GM18502 (cell line): ENCODE results near the gene P2RY8.
A peak's percentile ranks its signal among the peaks of the same experiment; 100 is the strongest.
"Not testable (repeated sequence)": the region's sequence is repeated elsewhere in the genome, so short reads cannot be mapped to it uniquely, and the experiment has no call there.

ENCODE experiments used
- ATAC-seq: cut with Tn5 transposase; IDR thresholded peaks from one replicate; pipeline ENCODE4 v1.9.1; 2021; ENCODE audit warnings: mild to moderate bottlenecking; ENCODE audit not compliant: unreplicated experiment, poor library complexity

P2RY8 gene

DNA sequence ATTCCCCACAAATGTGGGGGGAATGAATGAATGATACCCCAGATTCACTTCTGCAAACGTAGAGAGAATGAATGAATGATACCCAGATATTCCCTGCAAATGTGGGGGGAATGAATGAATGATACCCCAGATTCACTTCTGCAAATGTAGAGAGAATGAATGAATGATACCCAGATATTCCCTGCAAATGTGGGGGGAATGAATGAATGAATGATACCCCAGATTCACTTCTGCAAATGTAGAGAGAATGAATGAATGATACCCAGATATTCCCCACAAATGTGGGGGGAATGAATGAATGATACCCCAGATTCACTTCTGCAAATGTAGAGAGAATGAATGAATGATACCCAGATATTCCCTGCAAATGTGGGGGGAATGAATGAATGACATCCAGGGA, 46.3 kb downstream of the P2RY8 start:
- ATAC-seq, result not testable (repeated sequence)

DNA sequence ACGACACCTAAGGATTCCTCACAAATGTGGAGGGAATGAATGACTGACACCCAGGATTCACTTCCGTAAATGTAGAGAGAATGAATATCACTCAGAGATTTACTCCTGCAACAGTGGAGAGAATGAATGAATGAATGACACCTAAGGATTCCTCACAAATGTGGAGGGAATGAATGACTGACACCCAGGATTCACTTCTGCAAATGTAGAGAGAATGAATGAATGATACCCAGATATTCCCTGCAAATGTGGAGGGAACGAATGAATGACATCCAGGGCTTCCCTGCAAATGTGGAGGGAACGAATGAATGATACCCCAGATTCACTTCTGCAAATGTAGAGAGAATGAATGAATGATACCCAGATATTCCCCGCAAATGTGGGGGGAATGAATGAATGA, 47.6 kb downstream of the P2RY8 start:
- not testable (repeated sequence) for ATAC-seq

DNA sequence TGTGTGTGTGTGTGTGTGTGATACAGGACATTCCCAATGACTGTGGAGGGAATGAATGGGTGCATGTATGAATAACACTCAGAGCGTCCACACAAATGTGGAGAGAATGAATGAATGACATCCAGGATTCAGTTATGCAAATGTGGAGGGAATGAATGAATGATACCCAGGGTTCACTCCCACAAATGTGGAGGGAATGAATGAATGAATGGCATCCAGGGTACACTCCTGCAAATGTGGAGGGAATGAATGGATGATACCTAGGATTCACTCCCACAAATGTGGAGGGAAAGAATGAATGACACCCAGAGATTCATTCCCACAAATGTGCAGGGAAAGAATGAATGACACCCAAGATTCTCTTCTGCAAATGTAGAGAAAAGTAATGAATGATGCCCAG, 48.2 kb downstream of the P2RY8 start:
- no peak for ATAC-seq

DNA sequence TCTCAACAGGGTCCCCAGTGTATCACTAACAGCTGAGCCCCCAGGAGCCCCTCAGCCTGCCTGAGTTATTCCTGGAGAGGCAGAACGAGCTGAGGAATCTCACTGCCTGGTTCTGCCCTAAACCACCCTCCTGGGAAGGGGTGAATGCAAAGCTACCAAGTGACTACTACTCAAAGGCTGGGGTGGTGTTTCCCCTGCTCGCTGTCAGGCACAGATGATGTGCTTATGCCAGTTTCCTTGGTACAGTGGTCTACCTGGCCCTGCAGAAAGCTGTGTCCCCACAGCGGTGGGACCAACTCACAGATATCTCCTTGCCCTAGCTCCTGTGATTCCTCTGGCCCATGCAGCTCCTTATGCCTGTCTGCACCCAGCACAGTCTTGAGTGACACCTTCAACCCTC, 48.8 kb downstream of the P2RY8 start:
- no peak for ATAC-seq

DNA sequence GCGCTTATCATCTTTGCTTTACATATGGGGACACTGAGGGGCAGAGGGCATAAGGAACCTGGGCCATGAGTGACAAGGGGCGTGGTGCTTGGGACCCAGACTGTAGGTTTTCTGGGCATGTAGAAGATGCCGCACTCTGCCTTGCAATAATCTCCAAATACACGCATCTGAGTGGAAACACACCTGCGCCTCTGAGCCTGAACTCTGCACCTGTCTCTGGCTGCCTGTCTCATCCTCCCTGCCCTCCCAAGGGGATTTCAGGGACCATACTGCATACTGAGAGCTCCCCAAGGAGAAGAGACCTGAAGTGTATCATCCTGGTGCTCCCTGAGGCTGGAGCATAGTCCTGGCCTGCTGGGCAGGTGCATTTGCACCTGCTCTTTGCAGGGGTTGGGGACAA, 49.6 kb downstream of the P2RY8 start:
- ATAC-seq, result no peak

DNA sequence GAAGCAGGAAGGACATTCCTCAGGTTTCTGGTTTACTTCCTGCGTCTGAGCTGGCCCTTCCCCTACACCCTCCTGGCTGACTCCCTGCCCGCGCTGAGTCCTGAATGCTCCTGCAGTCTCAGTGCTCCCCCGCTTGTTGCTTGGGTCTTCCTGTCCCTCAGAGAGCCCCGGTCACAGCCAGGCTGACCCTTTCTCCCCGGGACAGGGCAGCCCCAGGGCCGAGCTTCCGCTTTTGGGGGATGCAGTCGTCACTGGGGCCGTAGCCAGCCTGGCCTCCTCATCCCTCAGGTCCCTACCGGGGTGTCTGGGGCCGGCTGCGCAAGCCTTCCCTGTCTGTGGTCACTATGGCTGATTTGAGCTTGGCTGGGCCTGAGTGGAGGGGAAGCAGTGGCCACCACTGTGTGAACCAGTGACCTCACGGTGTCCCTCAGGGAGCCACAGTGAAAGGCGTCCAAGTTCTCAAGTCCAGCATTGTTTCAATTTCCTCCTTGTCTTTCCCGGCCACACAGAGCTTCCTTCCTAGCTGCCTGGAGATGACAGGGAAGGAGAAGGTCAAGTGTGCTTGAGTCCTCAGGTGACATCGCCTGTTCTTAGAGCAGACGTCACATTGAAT, 50.1 kb downstream of the P2RY8 start:
- ATAC-seq, result no peak

DNA sequence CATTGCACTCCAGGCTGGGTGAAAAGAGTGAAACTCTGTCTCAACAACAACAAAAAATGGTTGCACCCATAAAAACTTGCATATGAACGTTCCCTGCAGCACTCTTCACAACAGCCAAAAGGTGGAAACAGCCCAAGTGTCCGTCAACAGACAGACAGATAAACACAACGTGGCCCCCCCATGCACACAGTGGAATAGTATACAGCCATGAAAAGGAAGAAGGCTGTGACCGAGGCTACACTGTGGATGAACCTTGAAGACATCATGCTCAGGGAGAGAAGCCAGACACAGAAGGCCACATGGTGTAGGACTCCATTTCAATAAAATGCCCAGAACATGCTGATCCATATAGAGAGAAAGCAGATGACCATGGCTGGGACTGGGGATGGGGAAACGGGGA, 50.8 kb downstream of the P2RY8 start:
- no peak for ATAC-seq

DNA sequence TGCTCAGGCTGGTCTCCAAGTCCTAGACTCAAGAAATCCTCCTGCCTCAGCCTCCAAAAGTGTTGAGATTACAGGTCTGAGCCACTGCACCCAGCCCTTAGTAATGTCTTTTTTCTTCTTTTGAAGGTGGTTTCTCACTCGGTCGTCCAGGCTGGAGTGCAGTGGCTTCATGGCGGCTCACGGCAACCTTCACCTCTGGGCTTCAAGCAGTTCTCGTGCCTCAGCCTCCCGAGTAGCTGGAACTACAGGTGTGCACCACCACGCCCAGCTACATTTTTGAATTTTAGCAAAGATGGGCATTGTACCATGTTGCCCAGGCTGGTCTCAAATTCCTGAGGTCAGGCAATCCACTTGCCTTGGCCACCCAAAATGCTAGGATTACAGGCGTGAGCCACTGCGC, 52.0 kb downstream of the P2RY8 start:
- ATAC-seq, result no peak

DNA sequence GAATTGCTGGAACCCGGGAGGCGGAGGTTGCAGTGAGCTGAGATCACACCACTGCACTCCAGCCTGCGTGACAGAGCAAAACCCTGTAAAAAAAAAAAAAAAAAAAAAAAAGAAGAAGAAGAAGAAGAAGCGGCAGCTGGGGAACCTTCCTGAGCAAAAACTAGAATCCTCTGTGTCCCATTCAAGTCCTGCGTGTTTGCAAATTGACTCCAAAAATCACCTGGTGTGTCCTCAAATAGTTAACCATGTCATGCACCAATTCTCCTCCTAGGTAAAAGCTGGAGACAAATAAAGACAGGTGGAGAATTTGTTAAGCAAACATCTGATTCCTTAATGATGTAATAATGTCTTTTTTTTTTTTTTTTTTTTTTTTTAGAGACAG, 52.4 kb downstream of the P2RY8 start:
- ATAC-seq, result no peak

DNA sequence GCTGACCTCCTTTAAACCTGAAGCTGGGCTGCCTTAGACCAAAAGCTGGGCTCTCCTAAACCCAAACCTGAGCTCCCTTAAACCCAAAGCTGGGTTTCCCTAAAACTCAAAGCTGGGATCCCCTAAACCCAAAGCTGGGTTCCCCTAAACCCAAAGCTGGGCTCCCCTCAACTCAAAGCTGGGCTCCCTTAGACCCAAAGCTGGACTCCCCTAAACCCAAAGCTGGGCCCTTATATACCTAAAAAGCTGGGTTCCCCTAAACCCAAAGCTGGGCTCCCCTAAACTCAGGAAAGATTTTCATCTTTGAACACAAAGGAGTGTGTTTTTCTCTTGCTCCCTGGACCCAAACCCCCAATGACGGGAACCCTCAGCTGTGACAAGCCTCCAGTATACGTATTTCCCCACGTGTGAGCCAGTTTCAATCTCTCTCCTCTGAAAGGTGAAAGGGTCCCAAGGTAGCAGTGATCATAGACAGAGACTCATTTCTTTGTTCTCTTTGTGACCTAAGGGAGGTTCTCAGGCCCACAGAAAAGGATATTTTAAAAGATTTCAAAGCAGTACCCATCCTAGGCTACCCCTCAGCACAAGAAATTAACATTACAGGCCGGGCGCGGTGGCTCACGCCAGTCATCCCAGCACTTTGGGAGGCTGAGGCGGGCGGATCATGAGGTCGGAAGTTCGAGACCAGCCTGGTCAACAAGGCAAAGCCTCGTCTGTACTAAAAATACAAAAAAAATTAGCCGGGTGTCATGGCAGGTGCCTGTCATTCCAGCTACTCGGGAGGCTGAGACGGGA, 52.9 kb downstream of the P2RY8 start:
- peak; percentile 58 for ATAC-seq

DNA sequence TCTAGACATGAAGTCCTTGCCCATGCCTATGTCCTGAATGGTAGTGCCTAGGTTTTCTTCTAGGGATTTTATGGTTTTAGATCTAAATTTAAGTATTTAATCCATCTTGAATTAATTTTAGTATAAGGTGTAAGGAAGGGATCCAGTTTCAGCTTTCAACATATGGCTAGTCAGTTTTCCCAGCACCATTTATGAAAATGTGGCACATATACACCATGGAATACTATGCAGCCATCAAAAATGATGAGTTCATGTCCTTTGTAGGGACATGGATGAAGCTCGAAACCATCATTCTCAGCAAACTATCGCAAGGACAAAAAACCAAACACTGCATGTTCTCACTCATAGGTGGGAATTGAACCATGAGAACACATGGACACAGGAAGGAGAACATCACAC, 54.5 kb downstream of the P2RY8 start:
- not testable (repeated sequence) for ATAC-seq

DNA sequence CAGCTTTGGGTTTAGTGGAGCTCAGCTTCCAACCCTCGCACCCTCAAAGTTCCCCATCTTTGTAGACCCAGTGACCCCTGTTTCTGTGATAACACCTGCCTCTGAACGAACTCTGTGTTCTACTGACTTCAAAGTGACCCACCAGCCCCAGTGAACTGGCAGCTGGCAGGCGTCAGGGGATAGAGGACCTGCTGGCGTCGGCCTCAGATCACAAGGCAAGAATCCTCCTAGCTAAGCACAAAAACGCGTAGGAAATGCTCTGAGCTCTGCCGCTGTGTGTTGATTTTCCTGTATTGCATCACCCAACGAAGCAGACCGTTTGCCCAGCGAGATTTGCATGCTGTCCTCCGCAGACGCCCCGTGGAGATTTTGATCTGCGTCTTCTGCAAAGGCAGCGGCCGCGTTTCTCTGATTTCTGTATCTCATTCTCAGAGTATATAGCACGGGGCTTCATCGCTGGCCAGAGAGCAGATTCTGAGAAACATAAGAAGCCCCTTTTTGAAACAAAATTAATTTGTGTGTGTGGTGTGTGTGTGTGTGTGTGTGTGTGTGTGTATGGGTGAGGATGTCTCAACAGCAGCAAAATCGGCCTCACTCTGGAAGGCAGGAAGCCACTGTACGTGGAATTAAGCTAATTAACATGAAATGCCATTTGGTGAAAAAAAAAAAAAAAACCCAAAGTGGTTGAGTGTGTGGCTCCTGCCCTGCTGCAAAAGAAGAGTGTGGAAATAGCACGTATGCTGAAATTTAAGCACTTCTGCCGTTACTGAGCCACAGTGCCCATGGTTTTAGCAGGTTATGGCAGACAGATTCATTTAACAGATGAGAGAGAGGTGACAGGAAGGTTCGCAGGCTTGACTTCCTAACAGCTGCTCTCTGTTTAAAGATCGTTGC, 55.1 kb downstream of the P2RY8 start:
- peak; percentile 56 for ATAC-seq

DNA sequence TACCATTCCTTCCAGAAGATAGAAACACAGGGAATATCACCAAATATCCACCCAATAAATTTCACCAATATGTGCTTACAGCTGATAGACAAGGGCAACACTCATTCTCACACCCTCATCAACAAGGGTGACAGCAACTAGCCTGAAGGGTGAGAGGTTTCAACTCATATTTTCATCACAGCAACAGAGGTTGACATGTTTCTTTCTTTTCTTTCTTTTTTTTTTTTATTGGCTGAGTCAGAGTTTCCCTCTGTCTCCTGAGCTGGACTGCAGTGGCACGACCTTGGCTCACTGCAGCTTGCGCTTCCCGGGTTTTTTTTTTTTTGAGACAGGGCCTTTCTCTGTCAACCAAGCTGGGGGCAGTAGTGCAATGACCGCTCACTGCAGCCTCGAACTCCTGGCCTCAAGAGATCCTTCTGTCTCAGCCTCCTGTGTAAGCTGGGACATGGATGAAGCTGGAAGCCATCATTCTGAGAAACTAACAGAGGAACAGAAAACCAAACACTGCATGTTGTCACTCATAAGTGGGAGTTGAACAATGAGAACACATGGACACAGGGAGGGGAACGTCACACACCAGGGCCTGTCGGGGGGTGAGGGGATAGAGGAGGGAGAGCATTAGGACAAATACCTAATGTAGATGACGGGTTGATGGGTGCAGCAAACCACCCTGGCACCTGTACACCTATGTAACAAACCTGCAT, 56.8 kb downstream of the P2RY8 start:
- ATAC-seq, result no peak

DNA sequence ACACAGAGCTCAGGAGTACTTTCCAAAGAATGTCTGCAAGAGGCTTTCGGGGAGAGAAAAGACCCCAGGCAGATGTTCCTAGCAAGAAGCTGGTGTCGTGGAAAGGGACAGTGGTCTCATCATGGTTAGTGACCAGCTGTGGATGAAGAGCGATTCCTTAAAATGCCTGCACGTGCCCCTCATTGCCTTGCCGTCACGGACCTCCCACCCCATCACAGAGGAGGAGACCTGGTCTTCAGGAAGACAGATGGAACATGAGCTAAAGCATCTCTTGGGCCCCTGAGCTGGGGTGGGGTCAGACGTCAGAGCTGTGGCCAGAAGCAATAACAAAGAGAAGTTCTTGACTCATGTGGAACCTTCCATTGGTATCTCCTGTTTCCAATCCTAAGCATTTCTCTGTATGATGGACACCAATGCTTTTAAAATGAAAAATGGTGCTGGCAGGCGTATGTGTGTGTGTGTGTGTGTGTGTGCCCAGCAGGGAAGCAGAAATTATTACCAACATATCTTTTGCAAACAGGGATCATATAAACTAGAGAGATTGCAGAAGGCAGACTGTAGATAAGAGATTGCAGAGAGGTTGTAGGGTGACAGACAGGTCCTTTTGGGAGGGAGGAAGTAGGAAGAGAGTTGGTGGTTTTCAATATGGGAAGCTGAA, 59.1 kb downstream of the P2RY8 start:
- ATAC-seq, result no peak

DNA sequence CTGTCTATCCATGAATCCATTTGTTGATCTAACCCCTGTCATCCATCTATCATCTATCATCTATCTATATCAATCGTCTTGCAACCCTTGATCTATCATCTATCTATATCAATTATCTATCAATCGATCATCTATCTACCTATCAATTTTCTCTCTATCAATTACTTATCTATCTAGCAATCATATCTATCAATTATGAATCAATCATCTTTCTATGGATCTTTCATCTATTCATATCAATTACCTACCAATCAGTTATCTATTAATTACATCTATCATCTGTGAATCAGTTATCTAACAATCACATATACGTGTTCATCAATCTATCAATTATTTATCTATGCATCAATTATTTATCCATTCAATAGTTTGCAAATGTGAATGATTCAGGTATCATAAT, 59.8 kb downstream of the P2RY8 start:
- no peak for ATAC-seq

DNA sequence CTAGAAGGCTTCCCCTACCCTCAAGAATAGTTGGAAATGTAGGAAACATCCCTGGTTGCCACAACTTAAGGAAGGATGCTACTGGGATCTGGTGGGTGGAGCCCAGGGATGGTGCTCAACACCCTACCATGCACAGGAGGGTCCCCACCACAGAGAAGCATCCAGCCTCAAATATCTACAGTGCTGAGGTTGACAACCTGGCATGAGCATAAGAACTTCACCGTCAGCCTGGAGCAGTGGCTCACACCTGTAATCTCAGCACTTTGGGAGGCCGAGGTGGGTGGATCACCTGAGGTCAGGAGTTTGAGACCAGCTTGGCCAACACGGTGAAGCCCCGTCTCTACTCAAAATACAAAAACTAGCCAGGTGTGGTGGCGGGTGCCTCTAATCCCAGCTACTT, 60.3 kb downstream of the P2RY8 start:
- no peak for ATAC-seq

DNA sequence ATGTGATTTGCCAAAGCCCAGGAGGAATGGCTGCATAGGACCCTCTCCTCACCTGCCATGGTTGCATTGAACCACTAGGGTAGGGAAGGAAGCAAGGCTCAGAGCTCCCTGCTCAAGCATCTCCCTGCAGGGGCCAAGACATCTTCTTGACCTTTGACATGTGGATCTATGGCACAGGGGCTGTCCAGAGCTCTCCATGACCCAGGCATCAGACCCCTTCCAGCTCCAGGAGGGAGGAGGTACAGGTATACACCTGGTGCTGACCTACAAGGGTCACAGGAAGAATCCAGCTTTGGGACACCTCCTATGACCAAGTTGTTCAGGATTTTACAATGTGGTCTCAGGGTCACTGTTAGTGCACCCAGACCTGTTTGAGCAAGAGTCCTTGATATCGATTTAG, 61.1 kb downstream of the P2RY8 start:
- no peak for ATAC-seq

DNA sequence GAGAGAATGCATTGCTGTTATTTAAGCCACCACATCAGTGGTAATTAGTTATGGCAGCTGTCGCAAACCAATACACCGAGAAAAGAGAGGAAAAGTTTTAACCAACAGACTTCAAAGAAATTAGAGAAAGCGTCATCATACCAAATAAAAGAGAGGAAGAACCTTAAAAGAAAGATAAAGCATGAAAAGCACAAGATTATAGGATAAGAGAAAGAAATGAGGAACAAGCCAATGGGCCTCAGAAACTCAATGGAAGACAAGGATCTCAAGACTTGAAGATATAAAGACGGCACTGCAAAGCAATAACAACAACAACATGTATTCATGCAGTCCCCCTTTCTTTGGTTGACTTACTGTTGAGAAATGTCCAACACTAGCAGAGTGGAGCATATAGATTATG, 61.5 kb downstream of the P2RY8 start:
- no peak for ATAC-seq

DNA sequence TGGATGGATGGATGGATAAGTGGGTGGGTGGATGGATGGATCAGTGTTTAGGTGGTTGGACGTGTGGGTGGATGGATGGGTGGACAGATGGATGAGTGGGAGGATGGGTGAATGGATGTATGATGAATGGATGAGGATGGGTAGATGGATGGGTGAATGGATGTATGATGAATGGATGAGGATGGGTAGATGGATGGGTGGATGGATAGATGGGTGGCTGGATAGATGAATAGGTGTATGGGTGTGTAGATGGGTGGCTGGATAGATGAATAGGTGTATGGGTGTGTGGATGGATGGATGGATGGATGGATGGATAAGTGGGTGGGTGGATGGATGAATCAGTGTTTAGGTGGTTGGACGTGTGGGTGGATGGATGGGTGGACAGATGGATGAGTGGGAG, 62.4 kb downstream of the P2RY8 start:
- ATAC-seq, result not testable (repeated sequence)

DNA sequence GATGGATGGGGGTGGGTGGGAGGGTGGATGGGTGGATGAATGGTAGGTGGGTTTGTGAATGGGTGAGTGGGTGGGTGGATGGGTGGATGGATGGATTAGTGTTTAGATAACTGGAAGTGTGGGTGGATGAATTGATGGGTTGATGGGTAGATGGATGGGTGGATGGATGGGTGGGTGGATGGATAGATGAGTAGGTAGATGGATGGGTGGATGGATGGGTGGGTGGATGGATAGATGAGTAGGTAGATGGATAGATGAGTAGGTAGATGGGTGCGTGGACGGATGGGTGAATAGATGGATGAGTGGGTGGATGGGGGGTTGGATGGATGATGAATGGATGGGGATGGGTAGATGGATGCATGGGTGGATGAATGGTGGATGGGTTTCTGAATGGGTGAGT, 64.0 kb downstream of the P2RY8 start:
- no peak for ATAC-seq
